ENCODE results near the gene FADS3. TPM values are rescaled to one million over a fixed set of nuclear protein-coding genes. Genes with fewer than 3 reads are reported as not detected.

FADS3 gene
- polyA plus RNA-seq, 3 donors: 32.5 to 267 (median 64.1) TPM

DNA sequence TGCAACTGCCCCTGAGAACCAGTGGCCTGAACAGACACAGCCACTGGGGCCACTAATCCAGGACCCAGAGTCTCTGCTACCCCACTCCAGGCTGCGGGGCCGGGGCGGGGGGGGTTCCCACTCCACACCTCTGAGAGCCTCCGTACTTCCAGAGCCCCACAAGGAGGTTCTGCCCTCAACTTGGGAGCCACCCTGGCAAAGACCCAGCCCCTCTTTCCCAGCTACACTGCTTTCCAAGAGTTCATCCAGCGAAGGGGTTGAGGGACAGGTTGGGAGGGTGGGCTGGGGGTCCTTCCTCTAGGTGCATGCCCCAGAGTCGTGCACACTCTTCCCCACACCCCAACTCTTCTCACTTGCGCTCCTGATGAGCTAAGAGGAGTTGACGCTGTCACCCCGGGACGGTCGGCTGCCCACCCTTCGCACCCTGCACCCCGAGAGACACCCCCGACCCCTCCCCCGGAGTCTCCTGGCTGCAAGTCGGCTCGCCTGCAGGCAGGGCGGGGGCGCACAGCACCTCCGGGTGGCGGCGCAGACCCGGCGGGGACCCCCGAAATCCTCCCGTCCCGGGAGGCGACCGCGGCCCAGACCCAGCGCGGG is 25.5 kb upstream of the FADS3 start:
- no peak overlapping the region for H3K27ac ChIP-seq (ENCODE audit: low read depth, low read length)
- 4 to 6% (median 5%) methylated on average over 32 of the region's 32 CpGs for WGBS, 3 donors

DNA sequence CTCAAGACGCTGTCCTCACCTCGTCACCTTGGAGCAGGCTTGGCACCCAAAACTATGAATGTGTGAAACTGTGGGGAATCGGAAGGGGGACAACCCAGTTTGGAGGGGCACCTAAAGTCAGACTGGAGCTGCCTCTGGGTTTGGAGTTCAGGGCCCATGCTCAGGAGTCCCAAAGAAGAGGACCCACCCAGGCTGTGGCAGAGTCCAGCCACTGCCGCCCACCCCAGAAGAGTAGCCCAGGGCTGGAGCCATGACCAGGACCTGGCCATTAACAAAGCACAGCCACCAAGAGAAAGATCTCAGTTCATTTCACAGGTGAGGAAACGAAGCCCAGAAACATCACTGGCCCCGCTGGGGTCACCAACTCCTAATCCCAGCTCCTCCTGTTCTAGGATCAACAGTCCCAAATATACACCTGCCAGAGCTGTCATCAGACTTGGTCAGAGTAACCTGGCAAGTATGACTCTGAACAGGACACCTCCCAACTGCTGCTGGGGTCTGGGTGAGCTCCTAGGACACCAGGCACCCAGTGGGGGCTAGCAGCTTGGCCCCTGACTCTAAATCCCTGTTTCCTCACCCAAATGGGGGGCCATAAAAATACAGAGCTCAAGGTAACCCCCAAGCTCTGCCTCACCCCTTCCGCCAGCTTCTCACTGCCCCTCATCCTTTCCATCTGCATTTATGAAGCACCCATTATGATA is 23.3 kb upstream of the FADS3 start:
- 87 to 90% (median 88%) methylated on average over 7 of the region's 7 CpGs for WGBS, 3 donors
- no peak overlapping the region for H3K27ac ChIP-seq (ENCODE audit: low read depth, low read length)

DNA sequence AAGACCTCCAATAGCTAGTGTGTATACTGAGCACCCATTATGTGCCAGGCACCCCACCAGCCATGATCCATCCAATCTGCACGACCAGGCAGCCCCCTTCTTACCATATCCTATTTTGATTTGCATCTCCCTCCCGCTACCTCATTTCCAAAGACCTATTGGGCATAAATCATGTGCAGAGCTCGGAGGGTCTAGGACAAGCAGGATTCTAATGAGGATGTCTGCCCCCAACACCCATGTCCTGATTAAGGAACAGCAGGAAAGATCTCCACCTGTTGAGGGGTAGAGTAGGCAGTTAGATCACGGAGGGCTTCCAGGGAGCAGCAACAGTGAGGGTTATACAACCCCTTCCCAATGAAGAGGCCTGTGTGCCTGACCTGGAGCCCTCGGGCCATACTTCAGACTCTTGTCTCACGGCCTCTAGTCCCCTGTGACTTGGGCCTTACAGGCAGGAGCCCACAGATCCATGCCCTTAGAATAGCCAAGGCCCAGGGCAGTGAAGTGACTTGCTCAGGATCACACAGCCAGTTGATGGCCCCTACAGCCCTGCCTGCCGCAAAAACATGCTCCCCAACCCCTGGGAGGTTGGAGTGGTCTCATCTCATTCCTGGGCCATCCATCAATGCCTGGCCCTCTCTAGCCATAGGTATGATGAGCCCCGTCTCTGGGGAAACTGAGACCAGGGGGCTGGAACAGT is 22.5 kb upstream of the FADS3 start:
- H3K27ac ChIP-seq (ENCODE audit: low read depth, low read length): no peak overlapping the region
- WGBS, 3 donors: 72 to 87% (median 78%) methylated on average over 8 of the region's 8 CpGs

DNA sequence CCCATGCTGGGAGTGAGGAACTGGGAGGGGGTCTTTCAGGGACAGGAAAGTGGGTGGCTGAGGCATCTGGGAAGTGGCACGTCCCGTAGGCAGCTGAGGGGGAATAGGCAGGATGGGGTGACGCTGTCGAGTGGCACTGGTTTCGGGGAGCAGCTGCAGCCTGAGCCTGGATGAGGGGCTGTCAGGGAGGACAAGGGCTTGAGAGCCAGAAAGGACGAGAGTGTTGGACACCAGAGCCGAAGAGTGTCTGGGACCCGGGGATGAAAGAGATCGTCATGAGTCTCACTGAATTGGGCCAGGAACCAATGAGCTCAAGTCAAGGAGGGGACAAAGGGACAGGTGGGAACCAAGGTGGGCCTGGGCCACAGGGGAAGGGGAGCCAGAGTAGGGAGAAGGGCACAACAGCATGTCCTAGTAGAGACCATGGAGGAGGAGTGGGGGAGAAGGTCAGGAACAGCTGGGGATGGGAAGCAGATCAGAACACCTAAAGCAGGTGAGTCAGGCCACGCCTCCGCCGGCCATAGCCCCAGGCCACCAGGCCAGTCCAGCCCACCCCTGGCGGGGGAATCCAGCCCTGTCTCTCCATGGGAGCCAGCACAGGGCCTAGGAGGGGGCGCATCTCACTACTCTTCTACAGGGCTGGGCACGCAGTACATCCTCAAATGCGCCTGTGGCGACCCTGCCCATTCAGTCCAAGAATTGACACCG is 21.8 kb upstream of the FADS3 start:
- WGBS, 3 donors: 67 to 87% (median 72%) methylated on average over 16 to 18 of the region's 18 CpGs
- no peak overlapping the region for H3K27ac ChIP-seq (ENCODE audit: low read depth, low read length)

DNA sequence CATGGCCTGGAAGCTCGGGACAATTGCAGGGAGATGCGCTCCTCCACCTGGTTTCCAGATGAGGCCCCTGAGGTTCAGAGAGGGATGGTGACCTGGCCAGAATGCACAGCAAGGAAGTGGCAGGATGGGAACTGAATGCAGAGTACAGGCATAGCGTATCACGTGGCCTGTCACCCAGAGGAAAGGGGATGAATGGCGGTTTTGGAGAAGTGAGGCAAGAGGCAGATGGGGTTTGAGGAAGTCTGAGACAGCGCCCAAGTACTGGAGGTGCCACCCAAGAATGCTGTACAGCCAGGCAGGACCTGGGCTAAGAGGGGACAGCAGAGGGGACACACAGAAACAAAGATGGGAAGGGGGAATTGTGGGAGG is 21.2 kb upstream of the FADS3 start:
- 61 to 84% (median 64%) methylated on average over 6 of the region's 6 CpGs for WGBS, 3 donors
- H3K27ac ChIP-seq (ENCODE audit: low read depth, low read length): no peak overlapping the region

DNA sequence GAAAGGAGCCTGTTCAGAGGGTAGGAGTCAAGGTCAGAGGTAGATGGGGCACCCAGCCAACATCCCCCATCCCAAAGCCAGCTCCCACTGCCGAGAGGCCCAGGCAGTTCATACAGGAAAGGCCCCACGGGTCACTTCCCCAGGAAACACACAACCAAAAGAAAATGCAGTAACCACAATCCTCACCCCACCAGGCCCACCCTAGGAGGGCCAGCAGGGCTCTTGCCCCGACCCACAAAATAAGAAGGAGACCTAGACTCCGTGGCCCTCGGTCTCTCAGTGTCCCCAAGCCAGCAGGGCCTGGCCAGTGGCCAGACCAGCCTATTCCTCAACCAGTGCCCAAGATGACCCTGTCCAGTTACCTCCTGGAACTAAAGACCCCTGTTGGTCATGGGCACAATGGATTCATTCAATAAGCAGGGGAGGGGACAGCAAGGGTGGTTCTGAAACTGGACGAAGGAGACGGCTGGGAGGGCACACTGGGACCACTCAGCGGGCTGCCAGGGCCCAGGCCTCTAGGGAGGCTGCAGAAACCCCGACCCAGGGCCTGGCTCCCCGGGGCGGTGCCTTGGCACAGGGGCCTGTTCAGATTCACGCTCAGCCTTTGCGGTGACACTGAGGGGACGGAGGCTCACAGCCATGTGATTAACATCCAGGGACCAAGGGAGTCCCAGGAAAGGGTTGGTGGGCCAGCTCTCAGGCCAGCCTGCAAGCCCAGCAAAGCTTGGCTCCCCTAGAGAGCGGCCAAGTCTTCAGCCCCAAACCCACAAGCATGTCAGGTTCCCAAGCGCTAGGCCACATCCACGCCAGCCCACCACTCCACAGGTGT is 20.6 kb upstream of the FADS3 start:
- 58 to 81% (median 59%) methylated on average over 17 of the region's 17 CpGs for WGBS, 3 donors
- H3K27ac ChIP-seq (ENCODE audit: low read depth, low read length): no peak overlapping the region

DNA sequence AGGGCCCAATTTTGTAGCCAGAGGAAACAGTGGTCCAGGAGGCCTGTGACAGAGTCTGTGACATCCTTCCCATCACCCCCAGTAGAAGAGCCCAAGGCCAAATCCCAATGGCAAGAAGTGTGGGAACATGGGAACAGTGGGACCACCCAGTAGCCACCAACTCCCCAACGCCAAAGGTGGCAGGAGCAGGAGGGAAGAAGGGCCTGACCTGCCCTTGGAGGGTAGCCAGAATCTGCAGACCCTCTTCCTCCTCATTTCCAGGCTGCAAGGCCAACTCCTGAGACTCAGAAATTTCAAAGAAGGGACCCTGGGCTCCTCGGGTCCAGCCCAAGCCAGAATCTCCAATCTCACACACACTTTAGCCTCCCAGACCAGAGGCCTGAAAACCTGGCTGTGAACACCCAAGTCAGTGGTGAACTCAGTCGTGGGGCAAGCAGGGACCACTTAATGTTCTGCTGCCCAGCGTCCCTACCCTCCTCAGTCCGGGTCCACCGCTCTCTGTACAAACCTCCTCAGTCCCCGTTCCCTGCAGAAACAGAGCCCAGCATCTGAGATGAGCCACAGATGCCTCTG is 19.9 kb upstream of the FADS3 start:
- 64 to 82% (median 74%) methylated on average over 7 of the region's 7 CpGs for WGBS, 3 donors
- H3K27ac ChIP-seq (ENCODE audit: low read depth, low read length): peak overlapping the region; percentile 20

DNA sequence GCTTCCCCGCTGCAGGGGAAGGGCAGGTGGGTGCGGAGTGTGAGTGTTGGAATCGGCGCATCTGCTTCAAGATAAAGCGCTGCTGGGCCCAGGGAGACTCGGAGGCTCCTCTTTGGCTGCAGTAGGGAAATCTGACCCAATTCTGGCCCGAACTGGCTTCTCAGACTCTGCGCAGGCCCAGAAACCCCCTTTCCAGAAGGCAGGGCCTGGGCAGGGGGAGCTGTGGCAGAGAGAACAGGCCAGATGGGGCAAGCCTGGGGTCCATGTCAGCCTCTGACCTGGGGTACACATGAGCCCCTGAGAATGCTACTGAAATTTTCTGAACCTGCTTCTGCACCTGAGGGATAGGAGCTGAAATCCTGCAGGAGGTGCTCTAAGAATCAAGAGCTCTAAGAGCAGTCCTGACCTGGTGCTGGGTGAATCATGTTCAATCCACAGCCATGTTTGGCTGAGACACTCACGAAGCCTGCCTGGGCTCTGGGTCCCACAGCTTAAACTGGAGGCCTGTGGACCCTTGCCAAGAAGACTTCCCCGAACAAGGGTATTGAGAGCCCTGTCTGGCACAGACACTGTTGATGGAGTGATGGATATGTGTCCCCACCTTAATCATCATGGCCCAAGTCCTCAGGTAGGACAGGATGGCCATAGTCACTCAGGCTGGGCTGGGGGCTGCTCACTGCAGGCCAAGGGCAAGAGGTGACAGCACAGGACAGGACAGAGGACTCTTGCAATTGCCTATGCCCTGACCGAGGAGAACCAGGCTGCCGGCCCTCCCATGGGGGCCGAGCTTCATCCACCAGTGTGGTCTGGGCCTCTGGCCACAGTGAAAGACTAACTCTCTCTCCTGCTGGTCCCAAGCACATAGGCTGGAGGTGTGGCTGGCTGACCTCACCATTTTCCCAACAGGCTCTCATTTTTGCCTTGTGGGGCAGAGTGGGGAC is 19.1 kb upstream of the FADS3 start:
- 63 to 86% (median 73%) methylated on average over 13 of the region's 13 CpGs for WGBS, 3 donors
- H3K27ac ChIP-seq (ENCODE audit: low read depth, low read length): no peak overlapping the region

DNA sequence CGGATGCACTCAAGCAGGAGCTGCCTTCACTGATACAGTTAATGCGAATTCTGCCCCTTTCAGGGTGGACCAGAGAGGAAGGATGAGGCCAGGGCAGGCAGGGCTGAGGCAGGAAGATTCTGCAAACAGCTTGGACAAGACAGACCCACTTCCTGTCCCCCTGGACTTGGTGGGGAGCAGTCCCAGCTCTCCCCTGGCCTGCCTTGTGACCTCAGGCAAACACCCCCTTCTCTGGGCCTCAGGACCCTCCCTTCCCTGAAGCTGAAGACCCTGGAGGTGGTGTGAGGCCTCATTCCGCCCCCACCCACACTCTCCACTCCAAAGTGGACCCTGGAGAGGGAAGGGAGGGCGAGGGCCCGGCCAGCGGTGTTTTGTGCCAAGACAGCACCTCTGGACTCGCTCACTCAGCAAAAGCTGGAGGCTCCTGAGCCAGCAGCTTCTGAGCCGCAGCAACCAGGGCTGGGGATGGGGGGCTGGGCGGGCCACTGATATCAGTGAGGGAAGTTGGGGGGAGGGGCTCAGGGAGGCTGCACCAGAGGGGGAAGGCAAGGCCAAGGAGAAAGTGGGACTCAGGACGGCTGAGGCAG is 17.5 kb upstream of the FADS3 start:
- no peak overlapping the region for H3K27ac ChIP-seq (ENCODE audit: low read depth, low read length)
- WGBS, 3 donors: 47 to 69% (median 51%) methylated on average over 10 of the region's 10 CpGs

DNA sequence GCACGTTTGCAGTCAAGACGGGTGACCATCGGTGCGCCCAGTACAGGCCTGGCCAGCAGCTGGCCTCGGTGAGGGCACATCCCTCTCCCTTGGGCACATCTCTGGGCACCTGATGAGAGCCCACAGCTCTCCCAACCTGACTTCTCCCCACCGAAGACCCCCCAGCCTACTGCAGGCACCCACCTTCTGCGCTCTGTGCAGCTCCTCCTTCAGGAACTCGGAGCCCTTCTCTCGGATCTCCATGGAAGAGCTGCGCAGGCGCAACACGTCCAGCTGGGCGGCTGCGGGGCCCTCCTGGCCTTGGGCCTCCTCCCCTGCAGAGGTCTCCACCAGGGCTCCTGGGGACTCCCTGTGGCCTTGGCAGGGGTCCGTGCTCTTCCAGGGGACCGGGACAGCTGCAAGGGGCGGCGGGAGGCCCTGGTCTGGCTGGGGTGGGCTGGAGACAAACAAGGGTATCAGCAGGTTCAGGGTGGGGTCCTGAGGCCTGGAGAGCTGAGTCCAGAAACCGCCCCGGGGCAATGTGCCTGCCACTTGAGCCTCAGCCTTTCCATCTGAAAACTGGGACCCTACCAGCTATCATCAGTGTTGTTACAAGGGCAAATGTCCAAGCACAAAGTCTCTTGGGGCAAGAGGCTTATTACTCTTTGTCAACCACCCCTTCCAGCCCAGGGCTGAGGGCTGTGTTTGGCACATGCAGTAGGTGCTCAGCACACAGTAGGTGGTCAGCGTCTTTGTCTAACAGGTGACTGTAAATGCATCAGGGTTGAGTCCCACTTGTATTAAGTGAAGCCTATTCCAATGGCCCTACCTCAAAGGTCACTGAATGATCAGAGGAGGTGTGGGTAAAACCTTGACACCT is 16.8 kb upstream of the FADS3 start:
- H3K27ac ChIP-seq (ENCODE audit: low read depth, low read length): no peak overlapping the region
- 88 to 90% (median 90%) methylated on average over 20 to 21 of the region's 21 CpGs for WGBS, 3 donors

DNA sequence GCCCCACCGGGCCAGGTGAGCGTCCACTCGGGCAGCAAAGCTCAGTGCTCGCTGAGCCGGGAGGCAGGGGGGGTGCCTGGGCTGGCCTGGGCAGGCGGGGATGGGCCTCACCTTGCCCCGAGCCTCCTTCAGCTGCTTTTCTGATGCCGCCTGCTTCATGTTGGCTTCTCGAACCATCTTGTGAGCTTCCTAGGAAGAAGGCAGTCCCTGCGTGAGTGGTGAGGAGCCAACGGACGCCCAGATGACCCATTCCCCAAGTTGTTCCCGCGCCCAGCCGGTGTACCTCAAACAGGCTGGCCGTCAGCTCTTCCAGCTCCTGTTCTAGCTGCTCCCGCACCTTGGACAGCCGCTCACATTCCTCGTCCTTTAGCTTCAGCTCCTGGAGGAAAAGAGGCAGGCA is 15.9 kb upstream of the FADS3 start:
- 92 to 96% (median 94%) methylated on average over 17 to 19 of the region's 19 CpGs for whole genome bisulfite sequencing, 3 donors
- H3K27ac ChIP-seq (ENCODE audit: low read depth, low read length): no peak overlapping the region

DNA sequence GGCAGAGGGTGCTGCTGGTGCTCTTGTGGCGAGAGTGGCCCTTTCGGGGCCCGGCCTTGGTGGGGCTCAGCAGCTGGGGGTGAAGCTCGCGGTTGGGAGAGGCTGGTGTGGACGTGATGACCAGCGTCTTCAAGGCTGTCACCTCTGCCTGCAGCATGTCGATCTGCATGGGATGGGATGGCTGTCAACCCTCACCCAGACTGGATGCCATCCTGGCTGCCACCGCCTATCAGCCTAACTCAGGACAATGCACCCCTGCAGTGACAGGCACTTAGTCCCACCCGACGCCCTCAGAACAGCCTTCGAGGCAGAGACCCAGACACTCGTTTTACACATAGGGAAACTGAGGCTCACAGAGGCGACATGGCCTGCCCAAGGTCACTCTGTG is 15.2 kb upstream of the FADS3 start:
- H3K27ac ChIP-seq (ENCODE audit: low read depth, low read length): no peak overlapping the region
- whole genome bisulfite sequencing, 3 donors: 83 to 92% (median 89%) methylated on average over 14 of the region's 14 CpGs

DNA sequence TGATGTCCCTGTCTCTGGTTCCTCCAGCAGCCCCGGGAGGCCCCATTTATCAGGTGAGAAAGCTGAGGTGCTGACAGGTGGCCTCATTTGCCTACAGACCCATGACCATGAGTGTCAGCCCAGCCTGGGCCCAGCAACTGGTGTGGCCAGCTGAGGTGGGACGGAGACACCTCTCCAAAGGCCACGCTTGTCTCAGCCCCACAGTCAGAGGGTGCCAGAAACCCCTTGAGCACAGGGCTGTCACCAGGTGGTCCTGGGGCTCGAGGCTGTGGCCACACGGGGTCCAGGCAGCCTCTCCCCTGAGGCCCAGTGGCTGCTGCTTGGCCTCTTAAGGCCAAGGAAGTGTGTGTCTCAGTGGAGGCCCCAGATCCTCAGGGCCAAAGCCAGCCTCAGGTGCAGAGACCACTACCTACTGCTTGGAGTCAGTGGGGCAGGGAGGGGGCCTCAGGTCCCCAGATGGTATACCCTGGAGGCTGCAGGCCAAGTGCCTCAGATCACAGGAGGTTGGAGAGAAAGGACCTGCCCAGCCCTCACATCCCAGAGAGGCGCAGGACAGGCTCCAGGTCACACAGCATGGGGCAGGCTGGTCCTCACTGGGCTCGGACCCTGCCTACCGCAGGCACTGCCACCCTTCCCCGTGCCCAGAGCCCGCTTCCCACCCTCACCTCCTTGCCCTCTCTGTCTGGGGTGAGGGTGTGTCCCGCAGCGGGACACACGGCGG is 14.6 kb upstream of the FADS3 start:
- no peak overlapping the region for H3K27ac ChIP-seq (ENCODE audit: low read depth, low read length)
- 89 to 93% (median 91%) methylated on average over 14 of the region's 14 CpGs for WGBS, 3 donors

DNA sequence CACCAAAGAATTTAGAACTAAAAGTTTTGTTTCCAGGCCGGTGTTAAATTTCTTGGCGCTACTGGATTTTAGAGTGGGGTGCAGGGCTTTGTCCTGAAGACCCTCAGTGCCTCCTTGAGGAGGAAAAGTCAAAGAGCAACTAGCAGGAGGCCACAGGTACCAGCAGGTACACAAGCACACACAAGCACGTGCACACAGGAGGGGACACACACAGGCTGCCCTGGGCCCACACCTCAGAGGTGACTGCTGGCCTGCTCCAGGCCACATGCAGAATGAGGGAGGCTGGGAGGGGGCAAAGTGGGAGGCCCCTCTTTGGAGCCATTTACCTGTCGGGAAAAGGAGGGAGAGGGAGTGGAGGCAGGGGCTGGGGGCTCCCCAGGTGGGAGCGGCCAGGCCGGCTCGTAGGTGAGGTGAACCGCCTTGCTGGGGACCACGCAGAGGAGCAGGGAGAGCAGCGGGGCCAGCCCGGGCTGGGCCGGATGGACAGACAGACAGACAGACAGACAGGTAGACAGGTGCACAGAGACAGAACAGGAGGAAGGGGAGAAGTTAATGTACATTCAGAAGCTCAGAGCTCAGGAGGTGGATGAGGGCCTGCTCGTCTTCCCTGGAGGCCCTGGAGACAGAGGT is 13.8 kb upstream of the FADS3 start:
- 92 to 95% (median 93%) methylated on average over 13 of the region's 13 CpGs for WGBS, 3 donors
- no peak overlapping the region for H3K27ac ChIP-seq (ENCODE audit: low read depth, low read length)

DNA sequence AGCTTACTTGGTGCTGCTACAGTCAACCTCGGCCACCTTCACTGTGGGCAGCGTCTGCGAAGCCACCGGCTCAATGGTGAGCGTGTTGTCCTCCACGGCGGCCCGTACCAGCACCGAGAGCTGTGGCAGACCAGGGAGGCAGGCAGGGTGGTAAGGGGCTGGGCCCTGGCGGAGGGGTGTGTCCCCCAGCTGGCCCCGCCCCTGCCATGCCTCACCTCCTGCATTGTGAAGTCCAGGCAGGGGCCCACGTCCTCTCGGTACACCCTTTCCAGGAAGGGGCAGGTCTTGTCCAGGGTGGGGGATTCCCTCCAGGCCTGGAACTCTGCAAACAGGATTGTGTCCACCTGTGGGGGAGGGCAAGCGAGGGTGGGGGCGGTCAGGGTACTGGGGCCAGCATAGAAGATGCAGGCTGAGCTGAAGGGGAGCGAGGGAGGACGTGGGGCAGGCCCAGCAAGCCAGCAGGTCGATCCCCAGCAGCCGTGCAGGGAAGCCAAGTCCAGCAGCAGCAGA is 13.2 kb upstream of the FADS3 start:
- WGBS, 3 donors: 32 to 62% (median 53%) methylated on average over 19 of the region's 19 CpGs
- no peak overlapping the region for H3K27ac ChIP-seq (ENCODE audit: low read depth, low read length)
